GM21619 (cell line): ENCODE data around the gene HECTD3.
"Not testable (repeated sequence)": the region's sequence is repeated elsewhere in the genome, so short reads cannot be mapped to it uniquely, and the experiment has no call there.

ENCODE experiments used
- ATAC-seq: cut with Tn5 transposase; IDR thresholded peaks from one replicate; pipeline ENCODE4 v1.9.1; 2021; ENCODE audit not compliant: unreplicated experiment

Gene HECTD3

DNA sequence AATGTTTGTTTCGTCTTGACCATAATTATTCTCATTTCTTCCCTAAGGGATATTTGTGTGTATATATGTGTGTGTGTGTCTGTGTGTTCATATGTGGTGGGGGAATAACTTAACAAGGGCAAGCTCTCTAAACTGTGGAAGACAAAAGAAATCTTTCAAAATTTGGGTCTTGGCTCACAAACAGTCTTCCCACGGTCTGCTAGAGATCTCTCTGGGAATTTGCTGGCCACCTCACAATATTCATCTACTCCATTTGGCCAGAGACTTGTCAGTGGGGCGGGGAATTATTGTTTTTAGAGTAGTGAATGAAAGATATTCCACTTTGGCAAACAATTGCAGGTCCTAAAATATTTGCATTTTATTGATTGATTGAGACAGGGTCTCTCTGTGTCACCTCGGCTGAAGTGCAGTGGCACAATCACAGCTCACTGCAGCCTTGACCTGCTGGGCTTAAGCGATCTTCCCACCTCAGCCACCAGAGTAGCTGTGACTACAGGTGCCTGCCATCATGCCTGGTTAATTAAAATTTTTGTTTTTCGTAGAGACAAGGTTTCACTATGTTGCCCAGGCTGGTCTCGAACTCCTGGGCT, 16.7 kb downstream of the HECTD3 start:
- no peak for ATAC-seq

DNA sequence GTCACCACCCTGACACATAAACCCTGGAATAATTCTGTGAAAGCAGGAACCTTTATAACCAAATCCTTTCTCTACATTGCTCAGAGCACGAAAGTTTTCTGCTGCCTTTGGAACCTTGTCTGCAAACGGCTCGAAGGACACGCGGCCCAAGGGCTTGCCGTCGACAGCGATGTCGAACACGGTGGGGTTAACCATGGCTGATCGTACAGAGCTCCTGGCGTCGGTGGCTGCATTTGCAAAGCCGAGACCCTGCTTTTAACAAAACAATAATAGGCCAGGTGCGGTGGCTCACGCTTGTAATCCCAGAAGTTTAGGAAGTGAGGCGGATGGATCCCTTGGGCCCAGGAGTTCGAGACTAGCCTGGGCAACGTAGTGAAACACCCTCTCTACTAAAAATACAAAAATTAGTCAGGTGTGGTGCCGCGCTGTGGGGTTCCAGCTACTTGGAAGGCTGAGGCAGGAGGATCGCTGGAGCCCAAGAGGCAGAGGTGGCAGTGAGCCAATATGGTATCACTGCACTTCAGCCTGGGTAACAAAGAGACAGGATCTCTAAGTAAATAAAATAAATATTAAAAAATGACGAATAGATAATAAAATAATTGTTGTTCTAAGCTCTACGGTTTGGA, 22.5 kb downstream of the HECTD3 start:
- ATAC-seq, result no peak

DNA sequence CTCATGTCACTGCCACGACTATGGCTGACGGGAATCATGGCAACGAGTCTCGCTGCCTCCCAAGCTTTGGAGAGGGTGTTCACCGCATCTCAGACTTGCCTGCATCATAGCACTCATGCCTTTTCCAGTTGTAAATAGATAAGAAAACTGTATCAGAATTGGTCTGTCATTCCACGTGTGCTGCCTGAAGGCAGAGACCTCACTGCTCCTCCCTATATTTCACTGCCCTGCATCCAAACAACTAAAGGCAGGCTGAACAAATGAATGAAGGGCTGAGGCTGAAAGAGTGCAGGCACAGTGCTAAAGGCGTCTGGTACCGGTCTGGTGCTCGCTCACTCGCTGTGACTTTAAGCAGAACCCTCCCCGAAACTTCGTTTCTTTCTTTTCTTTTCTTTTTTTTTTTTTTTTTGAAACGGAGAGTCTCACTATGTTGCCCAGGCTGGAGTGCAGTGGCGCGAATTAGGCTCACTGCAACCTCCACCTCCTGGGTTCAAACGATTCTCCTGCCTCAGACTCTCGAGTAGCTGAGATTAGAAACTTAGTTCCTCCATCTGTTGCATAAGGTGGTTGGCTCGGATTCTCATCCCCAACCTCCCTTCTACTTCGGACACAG, 25.3 kb downstream of the HECTD3 start:
- ATAC-seq, result peak; percentile 11

DNA sequence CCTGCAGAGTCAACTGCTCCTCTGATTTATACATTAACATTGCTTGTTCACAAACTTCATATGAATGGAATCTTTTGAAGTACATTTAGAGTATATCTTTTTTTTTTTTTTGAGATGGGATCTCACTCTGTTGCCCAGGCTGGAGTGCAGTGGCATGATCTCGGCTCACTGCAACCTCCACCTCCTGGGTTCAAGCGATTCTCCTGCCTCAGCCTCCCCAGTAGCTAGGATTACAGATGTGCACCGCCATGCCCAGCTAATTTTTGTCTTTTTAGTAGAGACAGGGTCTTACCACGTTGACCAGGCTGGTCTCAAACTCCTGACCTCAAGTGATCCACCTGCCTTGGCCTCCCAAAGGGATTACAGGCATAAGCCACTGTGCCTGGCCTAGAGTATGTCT, 33.8 kb downstream of the HECTD3 start:
- not testable (repeated sequence) for ATAC-seq

DNA sequence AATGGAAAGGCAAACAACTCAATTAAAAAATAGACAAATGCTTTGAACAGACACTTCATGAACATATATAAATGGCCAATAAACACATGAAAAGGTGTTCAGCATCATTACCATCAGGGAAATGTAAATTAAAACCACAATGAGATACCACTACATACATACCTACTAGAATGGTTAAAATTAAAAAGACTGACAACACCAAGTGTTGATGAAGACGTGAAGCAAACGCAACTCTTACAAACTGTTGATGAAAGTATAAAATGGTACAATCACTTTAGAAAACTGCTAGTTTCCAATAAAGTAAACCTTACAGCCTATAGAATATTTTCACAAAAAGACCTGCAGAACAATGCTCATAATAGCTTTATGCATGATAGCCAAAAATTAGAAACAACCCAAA, 34.9 kb downstream of the HECTD3 start:
- ATAC-seq, result no peak

DNA sequence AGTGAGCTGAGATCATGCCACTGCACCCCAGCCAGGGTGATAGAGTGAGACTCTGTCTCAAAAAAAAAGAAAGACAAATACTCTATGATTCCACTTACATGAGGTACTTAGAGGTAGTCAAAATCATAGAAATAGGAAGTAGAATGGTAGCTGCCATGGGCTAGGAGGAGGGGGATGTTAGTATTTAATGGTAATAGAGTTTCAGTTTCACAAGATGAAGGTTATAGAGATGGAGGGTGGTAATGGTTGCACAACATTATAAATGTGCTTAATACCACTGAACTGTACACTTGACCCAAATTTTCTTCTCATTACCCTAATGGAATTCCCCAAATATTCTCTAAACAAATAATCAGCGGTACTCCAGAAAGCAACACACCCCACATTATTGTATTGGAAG, 37.5 kb downstream of the HECTD3 start:
- no peak for ATAC-seq

DNA sequence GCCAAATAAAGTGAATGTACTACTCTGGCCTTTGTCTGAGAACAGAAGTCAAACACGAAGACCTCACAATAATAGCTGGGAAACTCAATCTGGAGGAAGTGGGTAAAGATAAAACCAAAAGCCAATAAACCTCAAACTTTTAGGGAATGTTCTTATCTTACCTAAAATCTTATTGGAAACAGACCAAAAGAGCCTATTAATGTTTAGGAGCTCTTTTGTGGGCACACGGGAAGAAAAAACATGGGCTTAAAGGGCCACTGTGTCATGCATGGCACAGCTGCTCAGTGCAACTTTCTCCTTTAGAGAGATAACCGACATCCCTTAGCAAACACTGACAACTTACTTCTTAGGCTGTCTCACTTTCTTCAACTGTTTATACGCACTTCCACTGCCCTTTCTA, 40.8 kb downstream of the HECTD3 start:
- ATAC-seq, result no peak

DNA sequence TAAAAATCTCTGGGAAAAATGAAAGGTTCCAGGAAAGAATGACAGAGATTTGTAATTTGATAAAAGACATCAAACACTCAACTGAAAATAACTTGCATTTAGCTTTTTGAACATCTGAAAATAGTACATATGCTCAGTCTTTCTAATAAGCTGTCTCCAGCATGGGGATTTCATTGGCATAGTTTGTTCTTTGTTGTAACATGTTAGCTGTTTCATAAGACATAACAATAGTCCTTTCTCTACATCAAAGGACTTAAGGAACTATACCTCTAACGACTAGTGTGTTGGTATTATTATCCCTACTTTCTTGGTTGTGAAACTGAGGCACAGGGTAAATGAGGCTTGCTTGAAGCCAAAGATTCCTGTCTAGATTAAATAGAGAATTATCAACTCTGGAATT, 46.7 kb downstream of the HECTD3 start:
- ATAC-seq, result no peak

DNA sequence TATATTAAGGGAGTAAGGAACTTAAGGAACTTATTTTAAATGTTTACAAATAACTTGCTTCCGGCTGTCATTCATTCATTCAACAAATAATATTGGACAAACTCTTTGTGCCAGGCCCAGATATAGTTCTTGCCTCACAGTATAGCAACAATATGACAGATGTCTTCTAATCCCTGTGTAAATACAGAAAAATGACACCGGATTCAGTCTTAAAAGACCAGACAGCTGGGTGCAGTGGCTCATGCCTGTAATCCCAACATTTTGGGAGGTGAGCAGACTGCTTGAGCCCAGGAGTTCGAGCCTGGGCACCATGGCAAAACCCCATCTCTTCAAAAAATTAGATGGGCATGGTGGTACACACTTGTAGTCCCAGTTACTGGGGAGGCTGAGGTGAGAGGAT, 48.4 kb downstream of the HECTD3 start:
- no peak for ATAC-seq

DNA sequence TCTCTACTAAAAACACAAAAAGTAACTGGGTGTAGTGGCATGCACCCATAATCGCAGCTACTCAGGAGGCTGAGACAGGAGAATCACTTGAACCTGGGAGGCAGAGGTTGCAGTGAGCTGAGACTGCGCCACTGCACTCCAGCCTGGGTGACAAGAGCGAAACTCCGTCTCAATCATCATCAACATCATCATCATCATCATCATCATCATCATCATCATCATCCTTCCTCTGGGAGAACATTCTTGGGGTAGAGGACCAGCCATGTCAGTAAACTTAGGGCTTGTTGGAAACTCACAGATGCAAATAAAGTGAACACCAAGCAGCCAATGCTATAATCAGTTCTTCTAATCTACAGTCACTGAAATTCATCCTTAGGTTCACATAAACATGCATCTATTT, 49.1 kb downstream of the HECTD3 start:
- ATAC-seq, result not testable (repeated sequence)

DNA sequence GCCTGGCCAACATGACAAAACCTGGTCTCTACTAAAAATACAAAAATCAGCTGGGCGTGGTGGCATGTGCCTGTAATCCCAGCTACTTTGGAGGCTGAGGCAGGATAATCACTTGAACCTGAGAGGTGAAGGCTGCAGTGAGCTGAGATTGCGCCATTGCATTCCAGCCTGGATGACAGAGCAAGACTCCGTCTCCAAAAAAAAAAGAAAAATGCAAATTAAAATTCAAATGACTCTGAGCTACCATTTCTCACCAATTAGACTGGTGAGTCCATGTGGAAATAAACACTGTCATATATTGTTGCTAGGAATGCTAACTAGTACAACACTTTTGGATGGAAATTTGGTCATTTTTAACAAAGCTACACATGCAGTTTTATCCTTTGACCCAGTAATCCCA, 53.6 kb downstream of the HECTD3 start:
- not testable (repeated sequence) for ATAC-seq

DNA sequence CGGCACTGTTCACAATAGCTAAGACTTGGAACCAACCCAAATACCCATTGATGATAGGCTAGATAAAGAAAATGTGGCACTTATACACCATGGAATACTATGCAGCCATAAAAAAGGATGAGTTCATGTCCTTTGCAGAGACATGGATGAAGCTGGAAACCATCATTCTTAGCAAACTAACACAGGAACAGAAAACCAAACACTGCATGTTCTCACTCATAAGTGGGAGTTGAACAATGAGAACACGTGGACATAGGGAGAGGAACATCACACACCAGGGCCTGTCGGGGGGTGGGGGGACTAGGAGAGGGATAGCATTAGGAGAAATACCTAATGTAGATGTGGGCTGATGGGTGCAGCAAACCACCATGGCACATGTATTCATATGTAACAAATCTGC, 55.0 kb downstream of the HECTD3 start:
- ATAC-seq, result not testable (repeated sequence)
